Activated gamma-delta T cell treated with Interleukin-2 at 50 U/mL for 16 hours (primary cell): ENCODE measurements around the gene CXXC5.
A peak's percentile ranks its signal among the peaks of the same experiment; 100 is the strongest.

Experiments used
- DNase-seq: peaks from one replicate; pipeline ENCODE4 v3.0.0-alpha.2; 2020

CXXC5 gene

DNA sequence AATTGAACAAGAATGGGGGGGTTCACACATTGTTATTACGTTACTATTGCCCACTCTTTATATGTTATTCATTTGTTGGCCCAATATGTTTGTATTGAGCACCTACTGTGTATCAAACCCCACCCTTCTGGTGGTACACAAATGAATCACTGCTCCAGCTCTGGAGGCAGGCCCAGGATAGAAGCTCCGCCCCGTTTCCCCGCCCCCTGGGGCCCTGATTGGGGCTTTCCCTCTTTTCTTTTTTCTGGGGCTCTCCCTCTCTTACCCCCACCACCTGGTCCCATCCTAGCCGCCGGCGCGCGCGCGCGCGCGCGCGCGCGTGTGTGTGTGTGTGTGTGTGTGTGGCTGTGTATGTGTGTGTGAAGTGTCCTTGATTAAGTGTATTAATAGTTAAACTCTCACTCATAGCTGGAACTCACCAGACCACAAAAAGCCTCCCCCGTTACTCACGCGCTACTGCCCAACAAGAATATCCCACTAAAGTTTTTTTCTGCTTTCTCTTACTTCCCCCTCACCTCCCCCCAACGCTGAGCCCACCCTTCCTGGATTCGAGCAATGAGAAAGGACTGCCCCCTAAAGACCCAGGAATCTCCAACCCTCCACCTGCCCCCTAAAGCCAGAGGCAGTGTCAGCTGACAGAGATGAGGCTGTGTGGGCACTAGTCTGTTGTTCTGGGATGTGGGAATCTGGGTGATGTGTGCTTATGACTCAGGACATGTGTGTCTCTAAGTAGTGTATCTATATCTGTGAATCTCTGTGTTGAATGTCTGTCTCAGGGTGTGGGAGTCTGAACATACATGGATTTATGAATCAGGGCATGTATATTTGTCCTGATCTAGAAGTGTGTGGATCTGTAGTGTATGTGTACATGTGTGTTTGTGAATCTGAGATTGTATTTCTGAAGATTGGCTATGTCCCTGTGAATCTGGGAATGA, 4.0 kb downstream of the CXXC5 start:
- peak; percentile 74 for DNase-seq

- DNase-seq = no peak
Observed at GRCh38 chr5:139652788-139653241, 4.7 kb downstream of the CXXC5 start.

DNA sequence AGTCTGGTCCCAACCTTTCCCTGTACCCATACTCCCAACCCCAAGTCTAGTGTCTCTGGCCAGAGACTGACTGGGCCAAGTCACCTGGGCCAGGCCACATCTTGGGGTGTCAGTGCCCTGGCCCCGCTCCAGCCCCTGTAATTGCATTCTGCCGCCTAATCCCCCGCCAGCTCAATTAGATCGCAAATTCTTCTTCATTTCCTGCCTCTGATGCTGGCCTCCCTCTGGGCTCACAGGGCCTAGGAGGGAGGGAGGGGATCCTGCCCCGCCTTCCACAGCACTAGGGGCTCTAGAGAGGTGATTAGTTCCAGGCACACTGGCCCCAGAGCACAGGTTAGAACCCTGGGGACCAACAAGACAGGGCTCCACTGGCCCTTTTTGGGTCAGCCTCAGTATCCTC, 5.5 kb downstream of the CXXC5 start:
- DNase-seq = no peak

GRCh38 chr5:139654464-139654863, 6.3 kb downstream of the CXXC5 start:
- DNase-seq = no peak

GRCh38 chr5:139654871-139655491, 6.8 kb downstream of the CXXC5 start:
- DNase-seq = no peak

GRCh38 chr5:139655727-139656271, 7.7 kb downstream of the CXXC5 start:
- DNase-seq = no peak

DNA sequence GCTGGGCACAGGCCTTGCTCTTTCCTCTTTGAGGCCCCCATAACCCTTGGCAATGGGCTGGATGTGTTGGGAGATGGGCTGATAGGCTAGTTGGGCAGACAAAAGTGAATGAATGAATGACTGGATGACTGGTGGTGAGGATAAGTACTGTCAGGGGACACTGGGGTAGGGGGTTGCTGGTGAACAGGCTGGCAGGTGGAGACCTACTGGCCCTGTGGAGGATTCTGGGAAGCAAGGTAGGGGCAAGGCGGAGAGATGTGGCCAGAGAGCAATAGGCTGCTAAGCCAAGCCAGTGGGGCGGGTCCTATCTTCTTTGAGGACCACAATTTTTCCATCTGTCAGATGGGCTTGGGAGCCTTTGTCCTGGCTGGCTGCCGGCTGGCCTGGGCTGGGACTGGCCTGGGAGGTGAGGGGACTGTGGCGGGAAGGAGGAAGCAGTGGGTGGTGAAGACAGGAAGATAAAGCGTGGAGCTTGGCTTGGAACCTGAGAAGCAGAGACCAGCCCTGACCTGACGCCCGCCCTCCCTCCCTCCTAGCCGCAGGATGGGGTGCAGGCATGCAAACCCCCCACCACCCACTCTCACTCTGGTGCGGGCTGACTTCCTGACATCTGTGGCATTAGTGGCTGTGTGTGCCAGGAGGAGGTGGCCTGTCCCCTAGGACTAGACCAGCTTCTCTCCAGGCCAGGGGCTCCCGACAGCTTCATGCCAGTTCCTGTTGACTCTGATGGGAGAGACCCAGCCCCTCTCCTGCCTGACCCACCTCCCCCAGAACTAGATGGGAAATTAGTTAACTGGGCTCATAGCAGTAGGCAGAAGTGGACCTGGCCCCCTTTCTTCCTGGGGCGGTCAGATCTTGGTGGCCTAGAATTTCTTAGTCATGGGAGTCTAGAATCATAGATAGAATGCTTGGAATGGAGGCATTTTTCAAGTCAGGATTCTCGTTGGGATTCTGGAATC, 9.5 kb downstream of the CXXC5 start:
- DNase-seq = no peak

GRCh38 chr5:139658501-139658927, 10.4 kb downstream of the CXXC5 start:
- no peak for DNase-seq

DNA sequence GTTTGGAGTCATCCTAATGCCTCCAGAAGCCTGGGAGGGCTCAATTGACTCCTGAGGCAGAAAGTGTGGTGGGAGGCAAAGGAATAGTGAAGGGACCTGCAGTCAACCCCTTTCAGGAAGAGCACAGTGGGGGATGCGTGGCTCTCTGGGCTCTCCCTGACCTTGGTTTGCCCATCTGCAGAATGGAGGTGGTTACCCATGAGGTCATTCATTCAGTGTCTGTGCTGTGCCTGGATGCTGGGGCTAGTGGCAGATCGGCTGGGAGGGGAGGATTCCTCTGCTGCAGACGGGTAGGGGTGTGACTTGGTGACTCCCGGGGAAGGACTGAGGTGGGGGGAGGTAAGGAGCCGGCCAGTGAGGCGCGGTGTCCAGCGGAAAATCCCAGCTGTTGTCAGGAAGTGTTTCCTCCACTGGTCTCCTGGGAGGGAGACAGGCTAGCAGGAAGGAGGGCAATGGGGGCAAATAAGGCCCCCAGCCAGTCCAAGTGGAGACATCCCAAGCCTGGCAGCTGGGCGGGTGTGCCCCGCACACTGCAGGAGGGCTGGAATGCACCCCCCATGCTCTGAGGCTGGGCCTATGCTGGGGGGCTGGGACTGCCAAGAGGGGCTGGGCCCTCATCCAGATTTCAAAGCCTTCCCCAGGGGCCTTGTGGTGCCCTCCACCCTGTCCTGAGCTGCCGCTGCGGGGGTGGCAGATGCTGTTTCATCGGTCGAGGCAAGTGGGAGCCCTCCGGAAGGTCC, 10.9 kb downstream of the CXXC5 start:
- no peak for DNase-seq

DNA sequence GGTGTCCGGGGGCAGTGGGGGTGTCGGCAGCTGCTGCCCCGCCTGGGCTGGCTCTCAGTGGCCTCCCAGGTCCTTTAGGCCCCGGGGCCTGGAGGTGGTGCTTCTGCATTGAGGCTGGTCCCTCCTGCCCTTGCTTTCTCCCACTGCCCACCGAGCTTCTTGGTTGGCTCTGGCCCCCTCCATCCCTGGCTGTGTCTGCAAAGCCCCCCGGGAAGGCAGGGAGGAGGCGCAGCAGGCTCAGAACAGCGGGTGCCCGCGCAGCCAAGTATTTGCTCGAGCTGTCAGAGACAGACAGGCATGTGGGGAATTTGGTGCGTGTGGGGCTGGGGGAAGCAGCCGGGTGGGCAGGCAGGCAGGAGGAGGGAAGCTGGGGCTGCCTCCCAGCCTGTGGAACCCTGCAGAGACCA, 11.5 kb downstream of the CXXC5 start:
- DNase-seq = no peak

DNA sequence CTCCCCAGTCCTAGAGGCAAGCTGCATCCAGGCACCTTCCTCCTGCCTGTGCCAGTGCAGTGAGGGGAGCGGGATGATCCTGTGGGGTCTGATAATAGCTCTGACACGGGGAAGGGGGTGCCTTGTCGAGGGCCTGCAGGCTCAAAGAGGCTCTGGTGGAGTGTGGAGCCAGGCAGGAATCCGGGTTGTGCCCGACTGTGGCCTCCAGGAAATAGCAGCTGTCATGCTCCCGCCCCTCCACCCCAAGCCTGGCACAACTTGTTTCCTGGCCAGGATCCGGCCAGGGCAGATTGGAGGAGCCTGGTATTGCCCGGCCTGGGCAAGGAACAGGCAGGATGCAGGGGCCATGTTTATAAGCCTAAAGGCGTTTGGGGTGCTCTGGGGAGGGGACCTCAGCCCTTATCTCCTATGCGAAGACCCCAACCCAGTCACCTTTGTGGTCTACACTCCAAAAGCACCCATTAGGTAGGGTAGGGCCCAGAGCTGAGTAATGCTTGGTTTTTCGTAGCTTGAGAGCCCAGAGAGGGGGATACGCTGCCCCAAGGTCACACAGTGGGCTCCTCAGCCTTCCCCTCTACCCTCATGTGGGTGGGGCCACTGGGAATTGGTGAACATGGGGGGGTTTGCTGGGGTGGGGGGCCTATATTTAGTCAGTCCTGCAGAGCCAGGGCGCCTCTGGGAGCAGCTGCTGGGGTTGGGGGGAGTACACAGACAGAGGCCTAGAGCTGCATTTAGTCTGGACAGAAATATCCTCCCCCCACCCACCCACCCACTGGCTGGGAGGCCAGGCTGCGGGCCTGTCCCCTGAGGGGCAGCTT, 12.2 kb downstream of the CXXC5 start:
- DNase-seq = no peak

GRCh38 chr5:139660923-139661814, 13.0 kb downstream of the CXXC5 start:
- peak; percentile 44 for DNase-seq

GRCh38 chr5:139662617-139663016, 14.5 kb downstream of the CXXC5 start:
- no peak for DNase-seq

DNA sequence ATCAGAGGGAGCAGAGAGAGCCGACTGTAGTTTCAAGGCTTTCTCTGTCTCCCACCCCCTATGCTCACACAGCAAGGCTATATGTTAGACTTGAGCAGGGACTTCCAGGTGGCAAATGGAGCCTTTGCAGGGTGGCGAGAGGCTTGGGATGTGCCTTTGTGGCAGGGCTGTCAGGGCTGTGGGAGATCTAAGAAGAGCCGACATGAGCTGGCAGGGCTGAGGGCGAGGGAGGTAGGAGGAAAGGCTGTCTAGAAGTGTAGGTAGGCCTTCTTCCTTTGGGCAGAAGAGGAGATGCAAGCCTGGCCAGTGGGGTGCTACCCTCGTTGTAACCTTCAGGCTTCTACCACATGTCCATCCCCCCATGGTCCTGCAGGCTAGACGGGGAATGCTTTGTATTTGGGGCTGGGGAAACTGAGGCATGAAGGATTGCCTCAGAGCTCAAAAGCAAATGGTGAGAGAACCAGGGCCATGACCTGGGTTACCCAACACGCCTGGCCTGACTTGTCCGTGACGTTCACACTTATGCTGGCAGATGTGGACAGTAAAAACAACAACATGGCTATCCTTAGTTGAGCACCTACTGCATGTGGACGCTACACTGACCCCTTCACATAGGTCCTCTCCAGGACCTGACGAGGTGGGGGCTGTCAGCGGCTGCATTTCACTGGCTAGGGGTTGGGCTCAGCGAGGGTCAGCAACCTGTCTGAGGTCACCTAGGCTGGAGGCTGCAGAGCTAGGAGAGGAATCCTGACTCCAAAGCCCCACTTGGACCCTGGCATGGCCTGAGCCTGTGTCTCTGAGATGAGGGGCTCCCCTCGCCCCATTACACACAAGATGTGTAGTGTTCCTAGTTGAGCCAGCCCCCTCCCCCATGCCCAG, 15.3 kb downstream of the CXXC5 start:
- DNase-seq = no peak

GRCh38 chr5:139664086-139664693, 16.0 kb downstream of the CXXC5 start:
- DNase-seq = no peak

DNA sequence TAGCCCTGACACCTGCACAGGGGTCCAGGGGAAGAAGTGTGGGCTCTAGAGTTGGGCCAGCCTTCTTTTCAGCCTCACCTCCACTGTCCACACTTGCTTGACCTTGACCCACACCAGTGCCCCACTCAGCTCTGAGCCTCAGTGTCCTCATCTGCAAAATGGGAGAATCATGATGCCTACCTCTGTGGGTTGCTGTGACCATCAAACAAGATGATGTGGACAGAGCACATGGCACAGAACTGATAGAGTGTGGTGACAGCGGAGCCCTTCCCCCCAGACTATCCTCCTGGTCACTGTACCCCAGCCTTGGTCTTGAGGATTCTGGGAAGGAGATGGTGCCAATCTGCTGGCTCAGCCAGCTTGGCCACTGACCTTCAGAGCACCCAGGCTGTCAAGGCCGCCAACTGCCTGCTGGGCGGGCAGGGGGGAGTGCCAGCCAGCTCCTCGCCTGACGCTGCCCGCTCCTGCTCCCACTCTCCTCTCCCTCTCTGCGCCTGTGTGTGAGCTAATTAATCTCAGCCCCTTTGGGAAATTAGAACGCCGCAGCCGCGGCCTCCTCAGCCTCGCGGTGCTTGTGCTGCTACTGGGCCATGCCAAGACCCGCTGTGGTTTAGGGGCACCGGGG, 16.7 kb downstream of the CXXC5 start:
- no peak for DNase-seq

- DNase-seq = no peak
Observed at GRCh38 chr5:139665626-139666025, 17.5 kb downstream of the CXXC5 start.

- no peak for DNase-seq
Observed at GRCh38 chr5:139666551-139666950, 18.4 kb downstream of the CXXC5 start.
